IPS-18c (cell line): ENCODE measurements around the gene TYMP.
"Not testable (repeated sequence)": the region's sequence is repeated elsewhere in the genome, so short reads cannot be mapped to it uniquely, and the experiment has no call there.

Experiments
- H3K4me3 ChIP-seq: 2 replicates; pipeline ENCODE4 v1.7.0; 2013; ENCODE audit warnings: low read depth, mild to moderate bottlenecking, low read length, moderate library complexity; ENCODE audit not compliant: insufficient read depth
- H3K9me3 ChIP-seq: one replicate; pipeline ENCODE4 v1.6.1; 2013; ENCODE audit warnings: mild to moderate bottlenecking, low read length, moderate library complexity; ENCODE audit not compliant: control insufficient read depth, insufficient read depth

TYMP gene

DNA sequence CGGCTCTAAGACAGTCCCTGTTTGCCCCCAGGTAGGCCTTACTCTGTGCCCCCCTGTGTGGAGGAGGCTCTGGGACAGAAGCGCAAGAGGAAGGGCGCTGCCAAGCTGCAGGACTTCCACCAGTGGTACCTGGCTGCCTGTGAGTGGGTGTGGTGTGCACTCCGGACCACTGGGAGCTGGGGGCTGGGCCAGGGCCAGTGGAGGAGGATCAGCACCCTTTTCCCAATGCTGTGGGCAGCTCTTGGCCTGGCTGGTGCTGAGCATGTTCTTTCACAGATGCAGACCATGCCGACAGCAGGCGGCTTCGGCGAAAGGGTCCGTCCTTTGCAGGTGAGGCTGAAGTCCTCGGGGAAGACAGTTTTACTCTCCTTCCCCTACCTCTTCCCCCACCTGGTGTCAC is 8.1 kb downstream of the TYMP start:
- Histone ChIP-seq H3K9me3 (peaks cover 2% of the 10 kb centered on the region), H3K4me3 (no peak overlapping the region)

DNA sequence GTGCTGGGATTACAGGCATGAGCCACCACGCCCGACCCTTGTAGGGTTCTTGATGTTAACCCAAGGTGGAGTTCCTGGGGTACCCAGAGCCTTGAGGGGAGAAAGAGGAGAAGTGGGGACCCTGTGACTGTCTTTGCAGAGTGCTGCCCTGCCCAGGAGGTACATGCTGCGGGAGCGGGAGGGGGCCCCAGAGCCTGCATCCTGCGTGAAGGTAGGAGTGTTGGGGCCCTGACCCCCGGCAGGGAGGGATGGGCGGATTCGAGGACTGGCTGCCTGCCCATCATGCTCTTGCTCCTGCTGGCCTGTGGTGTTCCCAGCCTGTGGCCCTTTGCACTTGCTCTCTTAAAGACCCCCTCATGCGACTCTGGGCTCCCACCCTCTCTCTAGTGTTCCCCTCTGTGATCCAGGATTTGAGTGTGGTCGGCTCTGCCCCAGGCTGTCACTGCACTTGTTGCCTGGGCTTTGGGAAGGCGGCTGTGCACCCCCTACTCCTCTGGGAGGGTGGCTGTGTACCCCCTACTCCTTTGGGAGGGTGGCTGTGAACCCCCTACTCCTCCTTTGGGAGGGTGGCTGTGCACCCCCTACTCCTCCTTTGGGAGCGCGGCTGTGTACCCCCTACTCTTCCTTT is 8.9 kb downstream of the TYMP start:
- no peak overlapping the region for H3K4me3 ChIP-seq
- no peaks in the 10 kb centered on the region for H3K9me3 ChIP-seq

DNA sequence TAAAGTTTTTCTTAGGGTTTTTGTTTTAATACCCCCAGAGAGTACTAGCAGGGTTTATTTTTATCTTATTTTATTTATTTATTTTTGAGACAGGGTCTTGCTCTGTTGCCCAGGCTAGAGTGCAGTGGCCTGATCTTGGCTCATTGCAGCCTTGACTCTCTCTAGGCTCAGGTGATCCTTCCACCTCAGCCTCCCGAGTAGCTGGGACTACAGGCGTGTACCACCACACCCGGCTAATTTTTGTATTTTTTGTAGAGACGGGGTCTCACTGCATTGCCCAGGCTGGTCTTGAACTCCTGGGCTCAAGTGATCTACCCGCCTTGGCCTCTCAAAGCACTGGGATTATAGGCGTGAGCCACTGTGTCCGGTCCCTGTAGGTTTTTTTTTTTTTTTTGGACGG is 9.6 kb downstream of the TYMP start:
- not testable (repeated sequence) for H3K9me3 ChIP-seq

DNA sequence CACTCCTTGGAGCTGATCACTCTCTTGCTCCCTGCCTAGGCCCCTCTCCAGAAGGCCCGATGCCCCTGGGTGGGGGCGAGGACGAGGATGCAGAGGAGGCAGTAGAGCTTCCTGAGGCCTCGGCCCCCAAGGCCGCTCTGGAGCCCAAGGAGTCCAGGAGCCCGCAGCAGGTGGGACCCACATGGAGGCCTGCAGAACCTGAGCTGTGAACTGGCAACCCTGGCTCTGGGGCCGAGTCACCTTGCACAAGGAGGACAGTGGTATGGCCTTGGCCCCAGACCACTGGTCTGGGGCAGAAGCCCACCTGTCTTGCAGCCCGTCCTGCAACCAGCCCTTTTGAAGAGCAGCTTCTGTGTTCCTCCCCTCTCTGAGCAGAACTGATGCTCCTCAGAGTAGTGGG is 10.7 kb downstream of the TYMP start:
- H3K4me3 ChIP-seq: no peak overlapping the region
- no peaks in the 10 kb centered on the region for H3K9me3 ChIP-seq

More for the DNA sequence above, 9.6 kb downstream of the TYMP start:
- not testable (repeated sequence) for H3K4me3 ChIP-seq

DNA sequence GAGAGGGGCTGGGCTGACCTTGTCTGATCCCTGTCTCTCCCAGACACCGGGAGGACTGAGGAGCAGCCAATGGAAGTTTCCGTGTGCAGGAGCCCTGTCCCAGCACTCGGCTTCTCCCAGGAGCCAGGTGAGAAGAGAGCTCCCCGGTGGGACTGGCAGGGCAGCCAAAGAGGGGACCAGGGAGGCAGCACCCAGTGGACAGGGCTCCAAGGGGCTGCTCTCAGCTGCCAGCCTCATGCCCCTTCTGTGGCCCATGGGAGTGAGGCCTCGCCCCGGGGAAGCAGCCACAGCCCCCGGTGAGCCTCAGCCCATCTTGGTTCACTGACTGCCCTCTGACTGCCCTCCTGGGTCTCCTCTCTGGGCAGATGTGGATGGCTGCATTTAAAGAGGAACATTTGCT is 11.2 kb downstream of the TYMP start:
- Histone ChIP-seq H3K9me3 (no peaks in the 10 kb centered on the region), H3K4me3 (no peak overlapping the region)

DNA sequence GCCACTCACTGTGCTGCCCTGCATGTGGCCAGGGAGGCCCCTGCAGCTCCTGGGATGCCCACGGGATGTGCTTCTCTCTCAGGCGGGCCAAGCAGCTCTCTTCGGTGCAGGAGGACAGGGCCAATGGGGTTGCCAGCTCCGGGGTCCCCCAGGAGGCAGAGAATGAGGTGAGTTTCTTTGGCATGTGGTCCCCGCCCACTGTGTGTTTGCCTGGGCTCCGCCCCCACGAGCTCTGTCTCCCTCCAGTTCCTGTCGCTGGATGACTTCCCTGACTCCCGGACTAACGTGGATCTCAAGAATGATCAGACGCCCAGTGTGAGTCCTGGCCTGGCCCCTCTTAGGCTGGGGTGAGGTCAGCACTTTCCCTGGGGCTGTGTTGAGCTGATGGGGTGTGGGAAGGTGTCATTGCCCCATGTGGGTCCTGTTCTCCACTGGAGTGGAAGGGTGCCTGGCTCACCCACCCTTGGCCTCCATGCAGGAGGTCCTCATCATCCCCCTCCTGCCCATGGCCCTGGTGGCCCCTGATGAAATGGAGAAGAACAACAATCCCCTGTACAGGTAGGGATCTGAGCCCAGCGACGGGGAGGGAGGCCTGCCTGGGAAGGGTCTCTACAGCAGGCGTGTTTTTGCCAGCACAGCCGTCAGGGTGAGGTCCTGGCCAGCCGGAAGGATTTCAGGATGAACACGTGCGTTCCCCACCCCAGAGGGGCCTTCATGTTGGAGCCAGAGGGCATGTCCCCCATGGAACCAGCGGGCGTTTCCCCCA is 12.1 kb downstream of the TYMP start:
- H3K9me3 ChIP-seq: no peaks in the 10 kb centered on the region

DNA sequence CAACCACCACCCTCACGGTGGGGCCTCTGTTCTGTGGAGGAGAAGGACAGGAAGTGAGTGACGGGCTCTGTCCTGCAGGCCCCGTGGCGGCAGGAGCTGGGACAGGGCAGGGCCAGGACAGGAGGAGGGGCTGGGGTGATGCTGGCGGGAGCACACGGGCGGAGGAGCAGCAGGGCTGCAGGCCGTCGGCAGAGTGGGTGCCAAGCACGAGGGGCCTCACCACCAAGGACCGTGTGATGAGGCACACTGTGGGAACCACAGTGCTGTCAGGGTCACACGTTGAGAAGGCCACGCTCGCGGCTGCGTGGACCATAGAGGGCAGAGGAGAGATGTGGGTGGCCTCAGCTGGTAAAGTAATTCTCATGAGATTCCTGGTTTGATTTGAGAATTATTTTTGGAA is 12.9 kb downstream of the TYMP start:
- no peak overlapping the region for H3K4me3 ChIP-seq

More for the DNA sequence above, 12.1 kb downstream of the TYMP start:
- H3K4me3 ChIP-seq: no peak overlapping the region

DNA sequence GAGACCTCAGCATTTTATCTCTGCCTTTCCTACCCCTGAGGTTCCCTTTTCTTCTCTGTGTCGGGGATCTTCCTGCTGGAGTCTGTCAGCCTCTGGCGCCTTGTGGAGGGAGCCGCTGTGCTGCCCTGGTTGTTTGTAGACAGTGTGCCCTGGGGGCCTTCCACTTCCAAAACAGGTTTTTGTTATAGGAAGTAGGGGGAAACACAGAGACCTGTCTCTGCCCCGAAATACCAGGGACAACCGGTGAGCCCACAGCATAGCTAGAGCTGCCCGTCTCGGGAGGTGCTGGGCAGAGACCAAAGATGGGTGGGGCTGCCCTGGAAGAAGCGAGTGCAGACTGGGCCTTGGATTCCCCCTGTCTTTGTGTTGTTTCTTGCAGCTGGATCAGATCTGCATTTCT is 13.7 kb downstream of the TYMP start:
- Histone ChIP-seq H3K9me3 (no peaks in the 10 kb centered on the region), H3K4me3 (no peak overlapping the region)

More for the DNA sequence above, 12.9 kb downstream of the TYMP start:
- no peaks in the 10 kb centered on the region for H3K9me3 ChIP-seq

DNA sequence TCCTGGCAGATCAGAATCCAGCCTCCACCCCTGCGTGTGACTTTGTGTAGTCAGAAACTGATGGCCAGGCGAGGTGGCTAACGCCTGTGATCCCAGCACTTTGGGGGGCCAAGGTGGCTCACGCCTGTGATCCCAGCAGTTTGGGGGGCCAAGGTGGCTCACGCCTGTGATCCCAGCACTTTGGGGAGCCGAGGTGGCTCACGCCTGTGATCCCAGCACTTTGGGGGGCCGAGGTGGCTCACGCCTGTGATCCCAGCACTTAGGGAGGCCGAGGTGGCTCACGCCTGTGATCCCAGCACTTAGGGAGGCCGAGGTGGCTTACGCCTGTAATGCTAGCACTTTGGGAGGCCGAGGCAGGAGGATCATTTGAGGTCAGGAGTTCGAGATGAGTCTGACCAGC is 16.6 kb downstream of the TYMP start:
- H3K9me3 ChIP-seq: no peaks in the 10 kb centered on the region
- H3K4me3 ChIP-seq: no peak overlapping the region

DNA sequence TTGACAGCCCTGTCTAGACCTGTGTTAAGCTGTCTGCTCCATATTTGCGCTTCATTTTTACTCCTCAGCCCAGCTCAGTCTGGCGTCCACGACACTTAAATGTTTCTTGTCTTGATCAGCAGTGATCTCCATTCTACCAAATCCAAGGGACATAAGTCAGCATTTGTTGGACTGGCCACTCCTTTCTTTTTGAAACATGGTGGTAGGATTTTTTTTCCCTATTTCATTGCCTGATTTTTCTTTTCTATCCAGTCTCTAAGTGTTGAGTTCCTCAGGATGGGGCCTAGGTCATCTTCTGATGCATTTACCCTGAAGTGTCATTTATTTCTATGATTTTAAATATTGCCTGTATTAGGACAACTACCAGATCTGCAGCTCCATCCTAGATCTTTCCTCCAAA is 20.9 kb downstream of the TYMP start:
- H3K4me3 ChIP-seq: peak overlapping the region; percentile 87

DNA sequence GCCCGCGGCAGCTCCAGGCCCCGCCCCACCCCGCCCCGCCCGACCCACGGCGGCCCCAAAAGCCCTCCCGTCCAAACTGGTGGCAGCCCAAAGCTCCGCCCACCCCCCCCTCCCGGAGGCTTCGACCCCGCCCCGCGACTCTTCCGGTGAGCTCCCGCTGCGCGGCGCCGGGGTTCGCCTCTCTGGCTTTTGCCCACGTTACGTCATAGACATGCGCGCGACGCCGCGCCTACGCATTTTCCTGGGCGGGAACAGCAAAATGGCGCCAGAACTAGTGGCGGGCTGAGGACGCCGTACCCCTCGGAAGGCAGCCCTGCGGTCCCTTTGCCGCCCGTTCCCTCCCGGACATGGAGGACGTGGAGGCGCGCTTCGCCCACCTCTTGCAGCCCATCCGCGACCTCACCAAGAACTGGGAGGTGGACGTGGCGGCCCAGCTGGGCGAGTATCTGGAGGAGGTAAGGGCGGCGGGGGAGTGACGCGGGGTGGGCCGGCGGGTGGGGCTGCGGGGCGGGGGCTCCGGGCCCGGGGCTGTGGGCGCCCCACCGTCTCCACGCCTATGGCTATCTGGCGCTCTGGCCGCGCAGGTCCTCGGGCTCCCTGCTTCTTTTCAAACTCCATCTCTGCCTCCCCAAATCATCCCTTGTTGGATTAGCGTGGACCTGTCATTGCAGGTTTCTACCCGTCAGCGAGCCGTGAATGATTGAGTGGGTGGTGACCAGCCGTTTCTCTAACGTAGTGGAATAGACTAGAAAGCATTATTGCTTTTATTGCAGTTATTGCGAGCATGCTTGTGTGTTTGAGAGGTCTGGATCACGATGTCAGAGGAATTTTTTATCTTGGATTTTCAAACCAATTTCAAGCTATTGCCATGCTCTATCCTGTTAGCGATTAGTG is 21.6 kb downstream of the TYMP start, which contains the start of gene NCAPH2:
Gene NCAPH2, plus strand, starts transcription at position 234 of the 894 bp plus-strand sequence. Its CDS starts 114 bp downstream, at position 348.
- peak within 1 kb of the TSS; percentile 87 for H3K4me3 ChIP-seq
- peaks cover 3% of the 10 kb centered on the region for H3K9me3 ChIP-seq

More for the DNA sequence above, 20.9 kb downstream of the TYMP start:
- H3K9me3 ChIP-seq: peaks cover 3% of the 10 kb centered on the region

DNA sequence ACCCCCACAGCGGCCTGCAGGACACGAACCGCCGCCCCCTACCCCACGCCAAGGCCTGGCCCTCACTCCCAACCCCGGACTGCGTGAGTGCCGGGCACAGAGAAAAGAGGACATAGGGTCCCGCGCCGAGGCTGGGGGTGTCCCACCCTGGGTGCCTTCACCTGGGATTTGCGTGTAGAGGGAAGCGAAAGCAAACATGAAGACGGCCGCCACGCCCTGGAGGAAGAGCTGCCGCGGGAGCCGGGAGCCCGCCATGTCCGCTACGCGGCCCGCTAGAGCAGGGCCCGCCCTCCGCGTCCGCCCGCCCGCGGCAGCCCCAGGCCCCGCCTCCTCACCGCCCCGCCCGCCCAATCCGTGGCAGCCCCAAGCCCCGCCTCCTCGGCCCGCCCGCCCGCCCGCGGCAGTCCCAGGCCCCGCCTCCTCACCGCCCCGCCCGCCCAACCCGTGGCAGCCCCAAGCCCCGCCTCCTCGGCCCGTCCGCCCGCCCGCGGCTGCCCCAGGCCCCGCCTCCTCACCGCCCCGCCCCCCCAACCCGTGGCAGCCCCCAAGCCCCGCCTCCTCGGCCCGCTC is 22.3 kb downstream of the TYMP start, which contains the start of gene LMF2:
Gene LMF2, minus strand, starts transcription at position 282 of the 570 bp plus-strand sequence. Its CDS starts 27 bp downstream, at position 255.
- peak within 1 kb of the TSS; percentile 87 for H3K4me3 ChIP-seq
- peaks cover 3% of the 10 kb centered on the region for H3K9me3 ChIP-seq

DNA sequence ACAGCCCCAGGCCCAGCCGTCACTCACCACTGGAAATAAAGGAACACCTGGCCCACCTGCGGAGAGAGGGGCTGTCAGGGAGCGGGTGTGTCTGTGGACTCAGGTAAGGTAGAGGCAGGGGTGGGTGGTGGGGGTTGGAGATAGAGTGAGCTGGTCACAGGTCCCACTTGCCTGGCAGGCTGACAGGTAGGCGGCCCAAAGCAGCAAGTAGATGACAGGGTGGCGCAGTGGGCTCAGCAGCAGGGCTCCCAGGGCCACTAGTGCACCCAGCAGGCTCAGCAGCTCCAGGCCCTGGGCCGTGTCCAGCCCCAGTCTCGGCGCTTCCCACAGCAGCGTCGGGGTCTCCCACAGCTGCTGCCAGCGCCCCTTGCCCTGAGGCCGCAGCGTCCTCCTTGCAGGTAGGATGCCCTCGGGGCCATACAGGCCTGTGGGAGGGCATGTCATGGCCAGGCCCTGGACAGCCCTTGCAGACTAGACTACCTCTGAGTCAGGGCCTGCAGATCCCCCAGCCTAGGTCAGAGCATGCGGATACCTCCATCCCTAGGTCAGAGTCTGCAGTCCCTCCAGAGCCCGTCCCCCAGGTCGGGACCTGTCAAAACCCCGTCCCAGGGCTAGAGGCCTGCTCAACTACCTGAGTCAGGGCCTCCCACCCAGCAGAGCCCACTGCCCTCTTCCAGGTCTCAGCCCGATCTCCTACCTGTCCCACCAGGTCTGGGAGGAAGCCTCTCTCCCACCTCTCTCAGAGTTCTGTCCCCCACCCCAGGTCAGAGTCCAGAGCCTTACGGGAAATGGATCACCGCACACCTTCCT is 23.0 kb downstream of the TYMP start:
- peaks cover 3% of the 10 kb centered on the region for H3K9me3 ChIP-seq
- peak overlapping the region; percentile 85 for H3K4me3 ChIP-seq

DNA sequence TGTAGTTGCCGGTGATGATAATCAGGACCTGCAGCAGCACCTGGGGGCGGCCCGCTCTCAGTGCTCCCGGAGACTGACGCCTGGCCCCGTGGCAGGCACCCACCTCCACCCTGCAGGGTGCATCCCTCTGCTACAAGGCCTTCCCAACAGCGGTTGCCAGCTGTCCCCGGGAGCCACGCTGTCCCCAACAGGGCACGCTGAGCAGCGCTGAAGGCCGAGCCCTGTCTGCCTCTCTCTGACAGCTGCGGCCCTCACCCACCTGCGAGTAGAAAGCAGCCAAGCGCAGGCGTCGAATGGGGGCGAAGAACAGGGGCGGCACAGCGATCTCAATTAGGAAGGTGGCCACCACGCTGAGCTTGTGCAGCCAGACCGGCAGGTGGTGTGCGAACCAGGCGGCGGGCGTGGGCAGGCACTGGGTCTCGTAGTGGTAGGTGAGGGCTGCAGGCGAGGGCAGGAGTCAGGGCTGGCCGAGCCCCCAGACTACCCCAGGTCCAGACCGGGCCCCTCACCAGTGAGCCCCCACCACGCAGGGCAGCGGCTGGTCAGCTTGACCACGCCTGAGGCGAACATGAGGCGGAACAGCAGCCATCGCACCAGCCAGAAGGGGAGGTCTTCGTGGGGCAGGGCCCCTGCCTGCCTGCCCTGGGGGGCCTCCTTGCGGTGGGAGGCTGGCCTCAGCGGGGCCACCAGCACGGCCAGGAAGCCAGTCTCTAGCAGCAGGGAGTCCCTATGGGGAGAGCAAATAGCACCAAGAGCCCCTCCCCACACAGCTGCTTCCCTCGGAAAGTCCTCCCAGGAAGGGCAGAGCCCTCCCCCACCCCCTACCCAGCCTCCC is 23.8 kb downstream of the TYMP start:
- H3K4me3 ChIP-seq: peak overlapping the region; percentile 85; the same call in 1 of the 2 replicates
- H3K9me3 ChIP-seq: peaks cover 3% of the 10 kb centered on the region

DNA sequence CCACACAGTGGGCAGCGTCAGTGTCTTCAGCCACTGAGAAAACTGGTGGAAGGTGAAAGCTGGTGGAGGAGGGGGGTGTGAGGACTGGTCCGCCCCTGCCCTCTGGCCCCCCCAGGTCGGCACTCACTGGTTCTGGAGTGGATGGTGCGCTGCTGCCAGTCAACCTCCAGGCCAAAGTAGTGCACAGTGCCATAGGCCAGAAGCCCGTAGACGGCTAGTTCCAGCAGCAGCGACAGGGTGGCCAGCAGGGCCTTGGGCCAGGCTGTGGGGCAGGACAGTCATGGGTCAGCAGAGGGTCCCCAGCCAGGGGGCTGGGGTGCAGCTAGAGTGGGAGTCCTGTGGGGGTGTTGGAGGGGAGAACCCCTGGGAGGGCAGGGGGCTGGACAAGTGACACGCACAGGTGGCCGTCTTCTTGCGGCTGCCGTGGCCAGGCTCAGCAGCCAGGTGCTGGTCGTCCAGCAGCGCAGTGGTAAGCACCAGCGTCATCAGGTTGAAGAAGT is 24.5 kb downstream of the TYMP start:
- Histone ChIP-seq H3K4me3 (no peak overlapping the region), H3K9me3 (peaks cover 3% of the 10 kb centered on the region)
